Activated CD4-positive, alpha-beta T cell treated with anti-CD3 and anti-CD28 coated beads for 36 hours (primary cell): ENCODE measurements around the gene PPP2R5A. TPM values are rescaled to one million over a fixed set of nuclear protein-coding genes. Genes with fewer than 3 reads are reported as not detected.
"Not testable (repeated sequence)": the region's sequence is repeated elsewhere in the genome, so short reads cannot be mapped to it uniquely, and the experiment has no call there.

ENCODE experiments used
- ATAC-seq: fragments of 200-7000 bp; cut with Tn5 transposase; one replicate; pipeline ENCODE4 v1.10.0; 2021; ENCODE audit warnings: mild to moderate bottlenecking, moderate library complexity
- CTCF ChIA-PET: fragments of 350-600 bp; sonication (Branson Sonifier 250); formaldehyde crosslinking; loops from one replicate; lab custom pipeline; 2021; ENCODE audit warnings: antibody characterized with exemption; lab: Charles Lee
- POLR2A ChIA-PET: fragments of 350-600 bp; sonication (Branson Sonifier 250); formaldehyde crosslinking; loops from one replicate; lab custom pipeline; 2021; ENCODE audit warnings: antibody characterized with exemption, inconsistent platforms; lab: Charles Lee
- DNase-seq: peaks from one replicate; pipeline ENCODE4 v3.0.0-alpha.2; 2020
- H3K27ac Mint-ChIP-seq: one replicate; pipeline ENCODE4 v1.8.0; 2021; ENCODE audit warnings: mixed read lengths
- H3K27me3 Mint-ChIP-seq: one replicate; pipeline ENCODE4 v1.8.0; 2021; ENCODE audit warnings: mixed read lengths
- H3K36me3 Mint-ChIP-seq: one replicate; pipeline ENCODE4 v1.8.0; 2021; ENCODE audit warnings: low read depth, mixed read lengths
- H3K4me1 Mint-ChIP-seq: one replicate; pipeline ENCODE4 v1.8.0; 2021; ENCODE audit warnings: mixed read lengths
- H3K4me3 Mint-ChIP-seq: one replicate; pipeline ENCODE4 v1.8.0; 2021; ENCODE audit warnings: mild to moderate bottlenecking, moderate library complexity, mixed read lengths
- H3K9me3 Mint-ChIP-seq: one replicate; pipeline ENCODE4 v1.8.0; 2021; ENCODE audit warnings: low read depth, mixed read lengths
- intact Hi-C, 2 experiments: fragments of 100-400 bp; cut with DNase I in 1 of 2; cut with micrococcal nuclease in 1 of 2; formaldehyde crosslinking; loops; one replicate each; pipeline versions ENCODE4 v1.14.2 to v1.15.1; 2022 to 2024; cut with DNase I, micrococcal nuclease
- total RNA-seq, 2 experiments: library from RNA; stranded (reverse); gene quantifications; one replicate each; pipeline ENCODE4 v1.2.3, GENCODE V29; 2021

Gene PPP2R5A
- total RNA-seq, 2 experiments from 2014 or later: 32.3 to 36.1 TPM

- peak overlapping the region; percentile 8 for H3K27ac Mint-ChIP-seq
- ChIA-PET POLR2A (interaction anchor here (0.6 kb wide), 3 partner anchors 28 to 987 kb away, joined by 3 to 7 read pairs (median 3); no protein-coding TSS in a partner anchor), CTCF (interaction anchor here (0.7 to 2.0 kb wide), 4 partner anchors 15 to 253 kb away, joined by 3 to 6 read pairs (median 3); no protein-coding TSS in a partner anchor)
- H3K9me3 Mint-ChIP-seq: peaks cover 2% of the 10 kb centered on the region
- peaks cover 42% of the 10 kb centered on the region for H3K4me1 Mint-ChIP-seq
- DNase-seq: peak; percentile 21
- H3K27me3 Mint-ChIP-seq: no peaks in the 10 kb centered on the region
- intact Hi-C loops: loop anchor here in 1 of 2 experiments (1.0 kb wide), 1 partner anchor 31 kb away; the partner anchor contains the start of gene PPP2R5A
- peaks cover 17% of the 10 kb centered on the region for H3K36me3 Mint-ChIP-seq
- no peak overlapping the region for H3K4me3 Mint-ChIP-seq
- ATAC-seq: peak; percentile 87
Observed at GRCh38 chr1:212315907-212316306, 30.7 kb downstream of the PPP2R5A start.

DNA sequence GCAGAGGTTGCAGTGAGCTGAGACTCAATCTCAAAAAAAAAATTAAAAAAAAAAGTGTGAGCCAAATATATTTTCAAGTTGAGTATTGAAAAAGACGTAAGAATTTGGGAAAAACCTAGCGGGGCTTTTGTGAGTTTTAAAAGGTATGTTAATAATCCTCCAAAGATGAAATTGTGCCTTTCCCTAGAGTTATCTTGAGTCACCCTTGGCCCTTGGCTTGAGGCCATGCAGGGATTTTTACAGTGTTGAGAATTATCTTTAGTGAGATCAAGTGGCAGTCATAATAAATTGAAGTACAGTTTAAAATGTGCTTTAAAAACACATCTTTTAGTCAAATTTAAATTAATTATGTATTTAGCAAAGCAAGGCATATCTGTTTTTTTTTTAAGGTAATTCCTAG is 32.7 kb downstream of the PPP2R5A start:
- H3K27me3 Mint-ChIP-seq: no peaks in the 10 kb centered on the region
- POLR2A ChIA-PET: no interaction called here
- H3K4me3 Mint-ChIP-seq: no peak overlapping the region
- peaks cover 43% of the 10 kb centered on the region for H3K4me1 Mint-ChIP-seq
- H3K27ac Mint-ChIP-seq: no peak overlapping the region
- no peaks in the 10 kb centered on the region for H3K9me3 Mint-ChIP-seq
- no peak for ATAC-seq
- intact Hi-C loops: no loop called here
- DNase-seq: no peak
- peaks cover 11% of the 10 kb centered on the region for H3K36me3 Mint-ChIP-seq
- CTCF ChIA-PET: interaction anchor here (1.2 kb wide), 1 partner anchor 9 kb away, joined by 3 read pairs; no protein-coding TSS in a partner anchor

- ATAC-seq, POLR2A ChIA-PET, DNase-seq, CTCF ChIA-PET, H3K4me3 Mint-ChIP-seq, H3K36me3 Mint-ChIP-seq, intact Hi-C loops, H3K9me3 Mint-ChIP-seq, H3K27me3 Mint-ChIP-seq, H3K27ac Mint-ChIP-seq: not testable (repeated sequence)
- H3K4me1 Mint-ChIP-seq: peaks cover 43% of the 10 kb centered on the region
Observed at GRCh38 chr1:212321031-212321430, 35.8 kb downstream of the PPP2R5A start.

DNA sequence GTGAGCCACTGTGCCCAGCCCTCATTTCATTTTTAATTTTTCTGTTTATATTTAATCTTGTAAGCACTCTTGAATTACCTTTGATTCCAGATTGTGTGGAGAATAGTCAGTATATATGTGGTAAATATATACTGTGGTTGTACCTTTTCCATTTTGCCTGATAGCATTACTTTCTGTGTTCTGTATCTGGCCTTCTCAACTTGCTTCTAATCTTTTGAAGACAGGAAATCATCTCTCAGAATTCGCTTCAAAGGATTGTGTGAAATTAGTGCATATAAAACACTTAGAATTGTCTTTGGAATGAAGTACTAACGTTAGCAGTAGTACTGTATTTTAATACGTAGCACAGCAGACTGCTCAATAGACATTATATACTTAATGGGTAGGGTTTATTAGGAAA is 37.9 kb downstream of the PPP2R5A start:
- ChIA-PET CTCF (interaction anchor here (0.7 to 1.4 kb wide), 3 partner anchors 24 to 221 kb away, joined by 3 to 4 read pairs (median 3); no protein-coding TSS in a partner anchor), POLR2A (no interaction called here)
- no peak overlapping the region for H3K27ac Mint-ChIP-seq

GRCh38 chr1:212326541-212326940 is 41.3 kb downstream of the PPP2R5A start:
- ATAC-seq (no peak), DNase-seq (no peak)
- POLR2A ChIA-PET: no interaction called here
- Mint-ChIP-seq H3K4me3 (no peak overlapping the region), H3K4me1 (peaks cover 26% of the 10 kb centered on the region), H3K27me3 (no peaks in the 10 kb centered on the region), H3K9me3 (no peaks in the 10 kb centered on the region), H3K36me3 (peaks cover 8% of the 10 kb centered on the region), H3K27ac (no peak overlapping the region)
- CTCF ChIA-PET: no interaction called here
- intact Hi-C loops: no loop called here

More for the DNA sequence above, 37.9 kb downstream of the PPP2R5A start:
- DNase-seq: no peak
- H3K27me3 Mint-ChIP-seq: no peaks in the 10 kb centered on the region
- intact Hi-C loops: no loop called here
- no peak for ATAC-seq
- H3K36me3 Mint-ChIP-seq: peaks cover 6% of the 10 kb centered on the region
- H3K4me1 Mint-ChIP-seq: peaks cover 29% of the 10 kb centered on the region
- H3K9me3 Mint-ChIP-seq: no peaks in the 10 kb centered on the region
- H3K4me3 Mint-ChIP-seq: no peak overlapping the region

GRCh38 chr1:212328248-212328647 is 43.0 kb downstream of the PPP2R5A start:
- ChIA-PET POLR2A (no interaction called here), CTCF (no interaction called here)
- Mint-ChIP-seq H3K9me3 (no peaks in the 10 kb centered on the region), H3K36me3 (peaks cover 13% of the 10 kb centered on the region), H3K4me1 (peaks cover 17% of the 10 kb centered on the region), H3K27ac (no peak overlapping the region), H3K4me3 (no peak overlapping the region), H3K27me3 (no peaks in the 10 kb centered on the region)
- DNase-seq (no peak), ATAC-seq (no peak)
- intact Hi-C loops: no loop called here

- H3K27me3 Mint-ChIP-seq: no peaks in the 10 kb centered on the region
- peaks cover 18% of the 10 kb centered on the region for H3K36me3 Mint-ChIP-seq
- intact Hi-C loops: no loop called here
- POLR2A ChIA-PET: no interaction called here
- H3K4me1 Mint-ChIP-seq: peaks cover 10% of the 10 kb centered on the region
- DNase-seq (no peak), ATAC-seq (no peak)
- CTCF ChIA-PET: no interaction called here
- H3K4me3 Mint-ChIP-seq: no peak overlapping the region
- H3K27ac Mint-ChIP-seq: no peak overlapping the region
- no peaks in the 10 kb centered on the region for H3K9me3 Mint-ChIP-seq
Observed at GRCh38 chr1:212329105-212329504, 43.9 kb downstream of the PPP2R5A start.

GRCh38 chr1:212341090-212341489 is 55.9 kb downstream of the PPP2R5A start:
- Mint-ChIP-seq H3K36me3 (peaks cover 12% of the 10 kb centered on the region), H3K27ac (no peak overlapping the region), H3K9me3 (no peaks in the 10 kb centered on the region), H3K4me3 (no peak overlapping the region), H3K27me3 (no peaks in the 10 kb centered on the region), H3K4me1 (peaks cover 4% of the 10 kb centered on the region)
- DNase-seq (no peak), ATAC-seq (no peak)
- POLR2A ChIA-PET: interaction anchor here (0.7 kb wide), 1 partner anchor 115 kb away, joined by 7 read pairs; no protein-coding TSS in a partner anchor
- intact Hi-C loops: no loop called here
- CTCF ChIA-PET: interaction anchor here (1.3 to 1.4 kb wide), 2 partner anchors 8 to 271 kb away, joined by 3 to 5 read pairs; no protein-coding TSS in a partner anchor

- ATAC-seq (no peak), DNase-seq (no peak)
- Mint-ChIP-seq H3K27me3 (no peaks in the 10 kb centered on the region), H3K36me3 (peaks cover 21% of the 10 kb centered on the region), H3K4me3 (no peak overlapping the region), H3K27ac (no peak overlapping the region), H3K4me1 (peaks cover 5% of the 10 kb centered on the region), H3K9me3 (no peaks in the 10 kb centered on the region)
- ChIA-PET CTCF (interaction anchor here (1.2 kb wide), 1 partner anchor 9 kb away, joined by 4 read pairs; no protein-coding TSS in a partner anchor), POLR2A (no interaction called here)
- intact Hi-C loops: loop anchor here in 1 of 2 experiments (5.0 kb wide), 1 partner anchor 597 kb away; no protein-coding TSS in a partner anchor
Observed at GRCh38 chr1:212344905-212345304, 59.7 kb downstream of the PPP2R5A start.

DNA sequence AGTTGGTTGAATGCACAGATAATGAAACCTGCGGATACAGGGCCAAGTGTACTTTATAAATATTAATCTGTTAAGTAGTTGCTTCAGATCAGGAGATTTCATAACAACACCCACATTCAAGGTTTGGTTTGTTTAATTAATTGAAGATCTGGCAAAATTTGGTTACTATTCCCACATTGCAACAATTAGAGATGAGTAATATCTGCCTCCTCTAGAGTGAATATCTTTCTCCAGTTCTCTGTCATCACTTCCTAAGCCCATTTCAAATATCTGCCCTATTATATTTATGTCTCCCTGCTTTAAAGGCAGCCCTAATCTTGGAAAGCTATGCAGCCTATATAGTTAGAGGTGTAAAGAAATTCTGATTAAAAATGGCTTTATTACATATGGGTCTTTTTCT is 61.4 kb downstream of the PPP2R5A start:
- no peak for ATAC-seq
- ChIA-PET POLR2A (no interaction called here), CTCF (interaction anchor here (0.8 to 3.6 kb wide), 3 partner anchors 9 to 110 kb away, joined by 3 to 13 read pairs (median 4); no protein-coding TSS in a partner anchor)
- Mint-ChIP-seq H3K27ac (peak overlapping the region; percentile 10), H3K4me3 (no peak overlapping the region), H3K27me3 (no peaks in the 10 kb centered on the region), H3K9me3 (no peaks in the 10 kb centered on the region), H3K4me1 (peaks cover 3% of the 10 kb centered on the region), H3K36me3 (peaks cover 23% of the 10 kb centered on the region)
- DNase-seq: no peak
- intact Hi-C loops: loop anchor here in 1 of 2 experiments (5.0 kb wide), 1 partner anchor 596 kb away; no protein-coding TSS in a partner anchor

- H3K36me3 Mint-ChIP-seq: peaks cover 31% of the 10 kb centered on the region
- DNase-seq: no peak
- POLR2A ChIA-PET: no interaction called here
- peaks cover under 1% of the 10 kb centered on the region for H3K4me1 Mint-ChIP-seq
- H3K4me3 Mint-ChIP-seq: no peak overlapping the region
- H3K27me3 Mint-ChIP-seq: no peaks in the 10 kb centered on the region
- H3K27ac Mint-ChIP-seq: peak overlapping the region; percentile 19
- intact Hi-C loops: no loop called here
- no peaks in the 10 kb centered on the region for H3K9me3 Mint-ChIP-seq
- CTCF ChIA-PET: interaction anchor here (0.8 to 1.6 kb wide), 5 partner anchors 11 to 671 kb away, joined by 3 to 5 read pairs (median 4); no protein-coding TSS in a partner anchor
- ATAC-seq: no peak
Observed at GRCh38 chr1:212351588-212352362, 66.6 kb downstream of the PPP2R5A start.
